Astrocyte of the spinal cord (primary cell): ENCODE results near the gene RAB18.

Experiments
- DNase-seq: peaks from one replicate; pipeline ENCODE4 v3.0.0; 2011; ENCODE audit warnings: low read depth, low spot score
- H3K4me3 ChIP-seq: 2 replicates; pipeline ENCODE4 v1.5.1; 2011; ENCODE audit warnings: low read depth, mild to moderate bottlenecking, low read length, moderate library complexity
- in situ Hi-C: cut with HindIII; loops from 2 replicates; pipeline ENCODE4 v1.10.0; 2017; ENCODE audit warnings: low sequenced_read_pairs
- TF ChIP-seq, protein P1 (sequence below): IDR thresholded peaks from 2 replicates; pipeline ENCODE4 v1.5.1; 2012; ENCODE audit warnings: low read depth, mild to moderate bottlenecking, low read length, inconsistent platforms

Gene RAB18

DNA sequence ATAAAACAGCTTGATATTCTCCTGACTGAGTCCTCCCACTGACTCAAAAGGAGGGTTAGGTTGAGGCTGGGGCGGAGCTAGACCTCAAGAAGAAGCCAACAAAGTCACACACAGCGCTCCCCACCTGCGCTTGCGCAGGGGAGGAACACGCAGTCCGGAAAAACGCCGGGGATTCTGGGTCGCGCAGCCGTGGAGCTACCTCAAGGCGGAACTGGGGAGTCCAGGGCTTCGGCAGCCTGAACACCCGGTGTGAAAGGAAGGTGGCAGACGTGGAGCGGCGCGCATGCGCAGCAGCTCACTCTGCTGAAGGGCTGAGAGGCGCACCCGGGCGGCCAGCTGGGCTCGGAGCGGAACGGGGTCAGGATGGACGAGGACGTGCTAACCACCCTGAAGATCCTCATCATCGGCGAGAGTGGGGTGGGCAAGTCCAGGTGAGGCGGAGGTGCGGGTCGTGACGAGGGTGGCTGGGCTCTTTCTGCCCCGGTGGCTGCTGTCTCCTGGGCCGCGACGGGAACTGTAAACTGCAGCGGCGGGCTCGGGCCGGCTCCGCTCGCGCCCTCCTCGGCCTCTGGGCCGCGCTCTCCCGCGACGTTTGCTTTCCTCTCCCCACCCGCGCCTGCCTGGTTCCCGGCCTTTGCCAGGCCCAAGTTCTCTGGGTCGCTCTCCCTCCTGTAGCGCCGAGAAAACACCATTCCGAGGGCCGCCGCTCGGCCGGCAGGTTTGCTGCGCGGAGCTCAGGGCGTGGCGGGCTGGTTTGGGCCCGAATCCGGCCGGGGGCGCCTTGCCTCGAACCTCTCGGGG lies at the start of gene RAB18:
Gene RAB18, plus strand, starts transcription at position 298 of the 801 bp plus-strand sequence. Its CDS starts 66 bp downstream, at position 364.
- in situ Hi-C loops, result no loop called here
- TF ChIP-seq, protein P1, sequence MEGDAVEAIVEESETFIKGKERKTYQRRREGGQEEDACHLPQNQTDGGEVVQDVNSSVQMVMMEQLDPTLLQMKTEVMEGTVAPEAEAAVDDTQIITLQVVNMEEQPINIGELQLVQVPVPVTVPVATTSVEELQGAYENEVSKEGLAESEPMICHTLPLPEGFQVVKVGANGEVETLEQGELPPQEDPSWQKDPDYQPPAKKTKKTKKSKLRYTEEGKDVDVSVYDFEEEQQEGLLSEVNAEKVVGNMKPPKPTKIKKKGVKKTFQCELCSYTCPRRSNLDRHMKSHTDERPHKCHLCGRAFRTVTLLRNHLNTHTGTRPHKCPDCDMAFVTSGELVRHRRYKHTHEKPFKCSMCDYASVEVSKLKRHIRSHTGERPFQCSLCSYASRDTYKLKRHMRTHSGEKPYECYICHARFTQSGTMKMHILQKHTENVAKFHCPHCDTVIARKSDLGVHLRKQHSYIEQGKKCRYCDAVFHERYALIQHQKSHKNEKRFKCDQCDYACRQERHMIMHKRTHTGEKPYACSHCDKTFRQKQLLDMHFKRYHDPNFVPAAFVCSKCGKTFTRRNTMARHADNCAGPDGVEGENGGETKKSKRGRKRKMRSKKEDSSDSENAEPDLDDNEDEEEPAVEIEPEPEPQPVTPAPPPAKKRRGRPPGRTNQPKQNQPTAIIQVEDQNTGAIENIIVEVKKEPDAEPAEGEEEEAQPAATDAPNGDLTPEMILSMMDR, result no peak
- H3K4me3 ChIP-seq, result peak within 1 kb of the TSS; percentile 83
- peak; percentile 99 for DNase-seq

DNA sequence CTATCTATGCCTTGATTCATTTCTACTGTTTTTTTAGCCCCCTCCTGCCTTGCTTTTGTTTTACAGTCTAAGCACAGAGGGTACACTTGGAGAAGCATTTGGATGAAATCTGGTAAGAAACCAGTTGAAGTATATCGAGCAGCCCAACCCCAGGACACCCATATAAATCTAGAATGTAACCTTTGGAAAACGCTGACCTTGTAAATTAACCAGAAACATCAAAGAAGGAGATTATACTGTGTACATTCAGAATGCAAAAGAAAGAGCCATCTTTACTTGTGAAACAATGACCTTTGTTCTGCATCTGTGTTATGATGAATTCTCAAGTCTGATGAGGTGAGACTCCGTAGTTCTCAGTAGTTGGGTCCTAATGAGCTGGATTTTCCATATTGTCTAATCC lies 49.3 kb upstream of the RAB18 start:
- H3K4me3 ChIP-seq, result no peak overlapping the region
- DNase-seq, result no peak
- in situ Hi-C loops, result no loop called here
- TF ChIP-seq, protein P1, result no peak

DNA sequence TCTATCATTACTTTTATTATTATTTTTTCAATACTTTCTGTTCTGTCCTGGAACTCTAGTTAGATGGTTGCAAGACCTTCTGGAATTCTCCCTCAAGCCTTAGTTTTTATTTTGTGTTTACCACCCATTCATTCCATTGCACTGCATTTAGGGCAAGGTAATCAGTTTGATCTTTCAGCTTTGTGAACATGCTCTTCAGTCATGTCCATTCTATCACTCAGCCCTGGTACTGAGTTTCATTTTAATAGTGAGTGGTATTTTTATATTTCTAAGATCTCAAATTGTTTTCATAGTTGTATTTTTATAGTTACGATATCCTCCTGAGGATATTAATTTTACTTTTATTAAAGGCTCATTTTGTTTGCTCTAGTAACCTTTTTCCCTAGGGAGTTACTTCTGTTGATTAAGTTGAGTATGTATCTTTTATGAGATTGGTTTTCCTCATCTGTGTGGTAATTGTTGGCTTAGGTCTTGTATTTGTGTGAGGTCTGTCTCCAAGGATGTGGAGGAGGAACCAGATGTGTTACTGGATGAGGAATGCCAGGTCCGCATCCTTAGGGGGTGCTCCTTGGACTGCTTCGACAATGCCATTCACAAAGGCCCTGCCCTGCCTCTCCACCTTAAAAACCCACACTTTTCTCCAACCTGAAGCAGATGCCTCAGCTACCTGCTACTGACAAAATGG lies 46.7 kb upstream of the RAB18 start:
- in situ Hi-C loops, result no loop called here

DNA sequence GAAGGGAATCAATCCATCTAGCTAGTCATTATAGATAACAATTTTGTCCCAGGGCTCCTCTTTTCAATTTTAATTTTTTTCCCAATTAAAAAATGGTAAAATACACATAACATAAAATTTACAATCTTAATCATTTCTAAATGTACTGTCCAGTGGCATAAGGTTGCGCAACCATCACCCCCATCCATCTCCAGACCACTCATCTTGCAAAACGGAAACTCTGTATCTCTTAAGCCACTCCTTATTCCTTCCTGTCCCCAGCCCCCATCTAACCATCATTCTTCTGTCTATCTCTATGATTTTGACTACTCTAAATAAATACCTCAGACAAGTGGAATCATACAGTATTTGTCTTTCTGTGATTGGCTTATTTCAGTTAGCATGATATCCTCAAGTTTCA lies 46.1 kb upstream of the RAB18 start:
- no peak for DNase-seq
- TF ChIP-seq, protein P1, result no peak
- no peak overlapping the region for H3K4me3 ChIP-seq
- in situ Hi-C loops, result no loop called here

More for the DNA sequence above, 46.7 kb upstream of the RAB18 start:
- no peak for DNase-seq
- TF ChIP-seq, protein P1, result no peak
- no peak overlapping the region for H3K4me3 ChIP-seq

DNA sequence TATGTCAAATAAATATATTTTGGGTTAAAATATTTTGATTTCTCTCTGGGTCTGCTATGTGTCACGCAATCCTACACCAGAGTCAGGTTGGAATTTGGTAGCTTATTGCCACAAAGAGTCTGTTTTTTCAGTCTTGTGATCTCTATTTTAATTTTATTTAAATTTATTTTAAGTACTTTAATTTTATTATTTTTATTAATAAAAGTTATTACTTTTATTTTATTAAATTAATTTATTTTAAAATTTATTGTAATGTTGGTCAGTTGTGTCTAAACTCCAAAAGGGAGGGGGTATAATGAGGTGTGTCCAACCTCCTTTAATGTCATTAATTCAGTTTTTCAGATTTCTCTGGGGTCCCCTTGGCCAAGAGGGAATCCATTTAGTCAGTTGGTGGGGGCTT lies 42.8 kb upstream of the RAB18 start:
- in situ Hi-C loops, result no loop called here
- no peak for DNase-seq
- no peak overlapping the region for H3K4me3 ChIP-seq
- TF ChIP-seq, protein P1, result no peak

DNA sequence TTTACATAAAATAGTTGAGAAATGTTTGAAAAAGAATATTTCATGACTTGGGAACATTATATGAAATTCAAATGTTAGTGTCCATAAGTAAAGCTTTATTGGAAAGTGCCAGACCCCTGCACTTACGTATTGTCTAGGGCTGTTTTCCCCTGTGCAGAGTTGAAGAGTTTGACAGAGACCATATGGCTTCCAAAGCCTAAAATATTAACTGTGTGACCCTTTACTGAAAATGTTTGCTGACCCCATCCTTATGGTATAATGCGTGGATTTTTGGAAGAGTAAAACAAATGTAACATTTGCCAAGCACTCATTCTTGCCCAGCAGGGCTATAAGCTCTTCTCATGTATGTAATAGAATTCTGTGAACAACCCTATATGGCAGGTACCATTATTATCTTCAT lies 40.1 kb upstream of the RAB18 start:
- no peak overlapping the region for H3K4me3 ChIP-seq
- in situ Hi-C loops, result no loop called here
- TF ChIP-seq, protein P1, result no peak
- no peak for DNase-seq
